OCI-M2 (cell line): ENCODE data around the gene USP47.

Source experiments
- DNase-seq: peaks from one replicate; lab custom pipeline; 2025; ENCODE audit not compliant: unreplicated experiment; lab: John Stamatoyannopoulos, UW

Gene USP47

DNA sequence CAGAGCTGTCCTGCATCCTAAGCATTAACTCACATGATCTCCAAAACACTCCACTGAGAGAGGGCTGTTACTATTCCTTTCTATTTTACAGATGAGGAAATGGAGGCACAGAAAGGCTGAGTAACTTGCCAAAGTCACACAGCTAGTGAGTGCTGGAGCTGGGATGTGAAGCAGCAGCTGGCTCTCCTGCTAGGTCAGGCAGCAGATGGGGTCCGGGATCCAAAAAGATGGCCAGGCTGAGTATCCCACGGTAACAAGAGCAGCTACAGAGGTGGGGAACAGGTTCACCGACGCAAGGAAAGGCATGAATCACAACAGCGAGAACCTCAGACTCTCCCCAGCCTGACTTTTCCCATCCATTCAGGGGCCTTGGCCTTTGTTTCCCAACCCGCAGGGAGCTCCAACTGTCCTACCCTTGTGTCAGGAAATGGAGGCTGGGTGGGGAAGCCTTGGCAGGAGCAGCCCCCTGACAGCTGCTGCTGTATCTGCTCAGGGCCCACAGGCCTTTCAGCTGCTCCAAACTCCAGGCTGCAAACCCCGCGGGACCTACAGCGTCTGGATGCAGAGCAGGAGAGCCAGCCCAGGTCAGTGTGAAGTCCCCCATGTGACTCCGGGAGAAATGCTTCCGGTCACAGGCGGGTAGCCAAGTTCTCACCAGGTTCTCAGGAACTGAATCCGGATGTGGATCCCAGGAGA is 137.2 kb downstream of the USP47 start:
- no peak for DNase-seq

DNA sequence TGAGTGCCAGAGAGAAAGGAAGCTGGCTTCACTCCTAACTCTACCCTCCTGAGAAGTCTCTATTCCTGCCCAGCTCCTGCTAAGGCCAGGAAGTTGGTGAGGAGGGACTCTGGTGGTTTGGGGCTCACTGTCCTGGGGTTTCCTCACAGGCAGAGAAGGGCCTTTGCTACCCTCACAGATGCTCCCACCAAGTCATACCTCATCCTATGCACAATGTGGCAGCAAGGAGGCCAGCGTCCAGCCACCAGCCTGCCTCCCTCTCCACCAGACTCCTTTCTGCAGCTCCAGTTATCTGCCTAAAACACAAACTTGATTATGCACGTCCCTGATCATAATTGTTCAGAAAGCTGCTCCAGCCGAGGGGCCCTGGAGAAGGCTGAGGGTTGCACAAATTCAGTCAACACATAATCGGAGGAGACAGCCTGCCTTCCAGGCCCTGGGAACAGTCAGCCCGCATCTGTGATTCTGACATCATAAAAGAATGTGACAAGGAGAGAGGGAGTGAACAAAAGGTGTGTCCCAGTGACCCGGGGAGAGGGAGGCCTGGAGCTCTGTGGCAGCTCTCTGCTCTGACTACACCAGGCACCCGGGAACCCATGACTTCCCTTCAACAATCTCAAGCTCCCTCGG is 137.8 kb downstream of the USP47 start:
- DNase-seq, result no peak

DNA sequence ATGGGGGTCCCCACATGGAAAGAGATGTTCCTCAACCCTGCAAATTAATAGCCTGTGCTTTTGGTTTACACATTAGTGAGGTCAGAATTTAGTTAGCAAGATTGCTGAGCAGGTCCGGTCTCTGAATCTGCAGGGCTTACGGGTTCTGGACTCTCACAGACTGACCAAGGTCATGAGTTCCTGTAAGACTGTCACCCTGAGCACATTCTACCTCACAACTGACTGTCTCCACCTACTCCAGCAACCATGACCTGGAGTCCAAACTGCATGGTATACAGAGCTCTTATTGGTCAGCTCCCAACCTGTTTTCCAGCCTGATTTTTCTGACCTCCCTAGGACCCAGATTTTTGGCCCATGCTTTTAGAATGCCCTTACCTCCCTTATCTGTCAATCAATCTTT is 138.4 kb downstream of the USP47 start:
- no peak for DNase-seq

DNA sequence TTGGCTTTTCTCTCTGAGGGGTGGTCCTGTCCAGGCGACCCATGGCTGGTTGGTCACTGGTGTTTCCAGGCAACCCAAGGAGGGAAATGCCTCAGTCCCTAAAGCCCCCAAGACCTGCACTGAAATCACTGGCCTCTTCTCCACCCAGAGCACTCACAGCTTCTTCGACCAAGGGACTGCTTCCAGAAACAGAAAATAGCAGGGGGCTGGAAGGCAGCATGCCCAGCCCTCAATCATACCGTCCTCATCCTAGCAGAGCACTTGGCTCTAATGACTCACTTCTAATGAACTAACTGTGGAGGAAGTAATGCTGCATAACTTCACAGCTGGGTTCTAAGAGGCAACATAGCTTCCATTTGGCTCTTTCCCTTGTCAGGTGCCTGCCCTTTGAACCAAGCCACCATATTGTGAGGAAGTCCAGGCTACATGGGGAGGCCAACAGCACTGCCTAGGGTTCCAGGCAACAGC is 139.1 kb downstream of the USP47 start:
- no peak for DNase-seq

DNA sequence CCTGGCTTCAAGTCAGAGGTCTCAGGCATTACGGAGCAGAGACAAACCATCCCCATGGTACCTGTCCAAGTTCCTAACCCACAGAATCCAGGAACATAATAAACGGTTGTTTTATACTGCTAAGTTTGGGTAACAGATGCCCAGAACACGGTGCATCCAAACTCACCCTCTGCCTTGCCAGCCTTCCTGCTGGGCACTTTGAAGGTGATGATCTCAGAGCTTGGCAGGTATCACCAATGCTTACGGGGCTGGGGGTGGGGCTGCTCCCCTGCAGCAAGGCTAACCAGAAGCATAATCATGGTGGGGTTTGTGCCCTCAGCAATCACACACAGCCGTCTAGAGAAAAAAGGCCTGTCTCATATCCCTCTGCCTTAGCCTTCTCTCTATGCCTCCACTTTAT is 139.6 kb downstream of the USP47 start:
- no peak for DNase-seq

DNA sequence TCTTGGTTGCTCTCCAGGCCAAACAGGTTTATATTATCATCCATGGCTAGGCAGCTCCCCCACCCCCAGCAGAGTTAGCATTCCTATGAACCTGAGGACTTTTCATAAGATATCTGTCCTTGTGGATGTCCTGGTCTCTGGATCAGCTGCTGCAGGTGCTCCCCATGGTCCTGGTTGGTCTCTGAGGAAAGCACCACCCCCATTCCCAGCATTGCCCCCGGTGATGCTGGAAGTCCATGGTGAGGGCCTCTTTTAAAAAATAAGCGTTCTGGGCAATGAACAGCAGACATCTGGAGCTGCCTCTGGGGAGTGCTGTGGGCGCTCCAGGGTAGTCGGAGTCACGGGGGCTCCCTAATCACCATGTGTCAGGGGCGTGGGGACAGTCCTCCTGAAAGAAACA is 140.1 kb downstream of the USP47 start:
- DNase-seq, result no peak

DNA sequence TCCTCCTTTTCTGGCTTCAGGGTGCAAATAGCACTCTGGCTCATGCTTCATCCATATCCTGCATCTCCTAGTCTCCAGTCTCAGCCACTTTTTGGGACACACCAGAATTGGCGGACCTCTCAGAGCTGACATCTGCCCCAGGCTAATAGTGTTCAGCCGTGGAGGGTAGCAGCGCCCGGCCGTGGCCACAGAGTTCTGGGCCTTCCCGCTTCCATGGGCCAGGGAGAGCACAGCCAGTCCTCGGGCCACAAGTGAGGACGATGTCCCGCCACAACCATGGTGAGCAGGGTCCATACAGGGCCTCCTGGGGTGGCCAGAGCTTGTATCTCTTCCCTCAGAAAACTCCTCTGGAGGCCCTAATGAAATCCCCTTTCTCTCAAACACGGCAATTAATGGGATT is 140.7 kb downstream of the USP47 start:
- DNase-seq, result no peak

DNA sequence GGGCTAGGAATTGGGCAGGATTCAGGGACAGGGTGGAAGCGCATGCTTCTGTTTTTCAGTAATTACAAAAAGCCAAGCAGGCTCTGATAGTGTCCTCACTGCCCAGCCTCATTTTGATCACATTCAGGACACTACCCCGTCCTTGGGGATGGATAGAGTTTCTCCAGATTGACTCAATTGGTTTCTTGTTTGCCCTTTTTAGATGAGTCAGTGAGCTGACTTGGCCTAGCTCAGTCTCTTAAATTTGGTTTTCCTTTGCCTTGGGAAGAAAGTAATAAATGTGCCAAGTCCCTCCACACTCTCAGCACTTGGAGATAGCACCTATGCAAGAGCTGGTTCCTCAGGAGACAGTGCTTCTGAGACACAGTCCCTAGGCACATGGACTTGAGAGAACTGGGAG is 141.2 kb downstream of the USP47 start:
- DNase-seq, result no peak

DNA sequence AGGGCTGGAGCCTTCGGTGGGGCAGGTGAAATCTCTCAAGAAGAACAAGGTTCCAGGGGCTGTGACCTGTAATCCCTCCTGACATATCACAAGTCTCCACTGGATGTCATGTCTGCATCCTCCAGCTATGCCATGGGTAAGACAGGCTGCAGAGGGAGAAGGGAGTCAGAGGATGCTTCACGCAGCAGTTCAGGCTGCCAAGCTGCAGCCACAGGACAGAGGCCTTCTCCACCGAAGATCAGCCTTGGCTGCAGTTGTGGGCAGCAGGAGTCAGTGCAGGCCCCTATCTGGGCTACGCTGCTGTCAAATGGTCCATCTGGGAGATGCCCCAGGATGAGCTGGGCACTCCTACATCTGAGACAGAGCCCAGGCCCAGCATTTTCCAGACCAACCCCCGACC is 141.7 kb downstream of the USP47 start:
- no peak for DNase-seq

DNA sequence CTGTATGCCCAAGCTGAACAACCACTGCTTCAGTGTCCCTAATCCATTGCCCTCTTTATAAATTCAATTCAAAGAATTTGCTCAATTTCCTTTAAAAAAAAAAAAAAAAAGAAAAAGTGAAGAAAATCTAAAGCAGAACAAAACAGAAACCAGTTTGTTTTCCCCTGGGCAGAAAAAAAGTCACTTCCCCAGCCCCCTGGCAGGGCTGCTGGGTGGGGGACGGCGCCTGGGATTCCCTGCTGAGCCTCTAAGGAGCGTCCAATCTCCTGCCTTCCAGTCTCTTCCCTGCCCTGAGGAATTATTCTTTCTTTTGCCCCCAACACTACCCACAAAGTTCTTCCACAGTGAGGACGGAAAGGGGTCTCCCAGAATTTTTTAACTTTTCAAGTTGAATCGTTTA is 142.8 kb downstream of the USP47 start:
- DNase-seq, result no peak

DNA sequence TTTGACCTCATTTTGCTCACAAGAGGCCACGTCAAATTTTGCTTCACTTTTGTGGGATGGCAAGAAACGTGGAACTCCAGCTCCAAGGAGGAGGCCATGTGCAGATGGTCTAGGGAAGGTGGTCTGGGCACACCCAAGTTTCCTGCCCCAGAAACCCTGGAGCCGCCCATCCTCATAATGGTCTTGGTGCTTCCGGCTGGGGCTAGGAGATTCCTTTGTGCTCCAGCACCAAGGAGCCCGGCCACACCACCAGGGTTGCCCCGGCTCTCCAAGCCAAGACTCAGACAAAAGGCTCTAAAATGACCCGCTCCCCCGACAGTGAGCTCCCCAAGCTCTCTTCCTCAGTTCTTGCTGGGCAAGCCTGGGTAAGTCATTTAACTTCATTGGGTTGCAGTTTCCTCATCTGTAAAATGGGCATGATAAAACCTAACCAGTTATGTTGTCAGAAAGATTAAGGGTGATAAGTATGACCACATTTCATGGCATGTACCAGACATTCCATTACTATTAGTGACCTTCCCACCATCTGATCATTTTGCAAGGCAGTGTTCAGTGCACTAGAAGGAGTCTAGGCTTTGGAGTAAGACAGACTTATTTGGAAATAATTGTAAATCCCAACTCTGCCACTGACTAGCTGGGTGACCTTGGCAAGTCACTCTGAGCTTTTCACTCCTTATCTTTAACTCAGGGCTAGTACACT is 143.4 kb downstream of the USP47 start:
- DNase-seq, result no peak

DNA sequence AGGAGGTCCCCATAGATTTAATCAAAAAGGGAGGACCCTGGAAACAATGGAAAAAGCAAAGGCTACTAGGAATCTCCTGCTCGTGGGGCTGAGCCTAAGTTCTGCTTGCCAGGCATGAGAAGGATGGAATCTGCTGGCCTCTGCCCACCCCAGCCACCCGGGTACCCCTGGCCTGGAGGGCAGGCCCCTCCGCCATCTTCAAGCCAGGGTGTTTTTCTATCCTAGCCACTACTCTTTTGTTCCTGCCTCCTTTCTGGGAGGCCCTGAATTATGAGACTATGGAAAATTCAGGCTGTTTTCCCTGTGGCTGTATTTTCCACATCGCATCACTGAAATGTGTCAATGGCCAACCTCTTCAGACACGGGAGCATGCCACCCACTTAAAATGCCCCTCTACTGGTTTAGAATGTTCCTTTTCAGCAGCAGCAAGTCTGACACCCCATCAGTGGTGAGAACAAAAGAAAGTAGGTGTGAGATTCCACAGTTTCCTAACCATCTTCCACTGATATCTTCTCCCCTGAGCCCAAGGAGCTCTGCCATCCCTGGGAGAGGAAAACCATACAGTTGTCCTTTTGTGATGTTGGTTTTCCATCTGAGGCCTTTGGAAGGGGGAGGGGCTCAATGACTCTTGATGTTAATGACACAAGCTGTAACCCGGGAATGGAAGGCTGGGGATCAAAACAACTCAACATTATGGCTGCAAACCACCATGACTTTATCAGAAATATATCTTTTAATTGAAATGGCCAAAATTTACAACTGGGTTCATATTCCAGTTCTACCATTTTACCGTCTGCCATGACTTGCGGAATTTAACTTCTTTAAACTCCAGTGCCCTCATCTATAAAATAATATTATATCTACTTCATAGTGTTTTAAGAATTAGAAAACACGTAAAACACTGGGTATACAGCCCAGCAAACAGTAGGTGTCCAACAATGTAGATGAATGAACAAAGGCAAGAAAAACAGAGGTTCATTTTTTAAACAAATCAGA is 144.5 kb downstream of the USP47 start:
- no peak for DNase-seq

DNA sequence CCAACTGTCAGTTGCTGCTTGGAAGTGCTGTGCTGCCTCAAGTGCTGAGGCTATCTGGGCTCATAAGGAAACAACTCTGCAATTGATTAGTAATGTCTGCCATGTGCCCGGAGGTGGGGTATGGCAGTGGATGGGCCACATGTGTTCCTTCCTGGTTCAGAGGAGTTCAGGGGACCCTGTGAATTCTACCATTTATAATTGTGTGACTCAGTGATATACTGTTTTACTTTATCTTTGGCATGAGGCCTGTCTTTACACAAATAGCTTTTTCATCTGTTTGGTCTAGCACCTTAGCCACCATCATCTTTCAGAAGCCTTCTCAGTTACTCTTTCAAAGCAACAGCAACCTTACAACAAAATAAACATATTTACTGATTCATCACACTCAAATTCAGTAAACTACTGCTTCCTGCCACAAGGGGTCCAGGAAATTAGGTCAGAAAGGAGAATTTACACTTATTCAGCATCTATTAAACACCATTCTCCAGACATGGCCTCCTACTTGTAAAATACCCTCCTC is 145.8 kb downstream of the USP47 start:
- no peak for DNase-seq

DNA sequence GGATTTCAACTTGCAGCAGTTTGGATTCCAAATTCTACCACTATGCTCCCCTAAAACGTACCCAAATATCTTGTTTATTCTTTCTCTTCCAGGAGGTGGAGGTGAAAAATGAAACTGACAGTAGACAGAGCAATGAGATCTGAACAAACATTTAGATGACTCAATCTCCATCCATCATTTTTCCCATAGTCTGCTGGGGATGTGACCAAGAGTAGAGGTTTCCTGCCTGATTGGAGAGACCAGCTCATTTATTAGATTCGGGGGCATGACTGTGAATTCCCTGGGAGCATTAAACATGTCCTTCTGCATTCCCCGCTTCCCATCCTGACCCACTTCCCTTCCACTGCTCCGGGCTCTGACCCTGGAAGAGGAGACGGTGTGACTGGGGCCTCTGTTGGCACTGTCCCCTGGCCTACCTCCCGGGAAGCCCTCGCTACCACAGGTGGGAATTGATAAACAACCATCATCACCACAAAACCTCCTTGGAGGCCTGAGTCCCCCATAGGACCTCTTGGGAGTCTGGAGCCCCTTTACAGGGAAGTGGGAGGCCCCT is 146.4 kb downstream of the USP47 start:
- no peak for DNase-seq

DNA sequence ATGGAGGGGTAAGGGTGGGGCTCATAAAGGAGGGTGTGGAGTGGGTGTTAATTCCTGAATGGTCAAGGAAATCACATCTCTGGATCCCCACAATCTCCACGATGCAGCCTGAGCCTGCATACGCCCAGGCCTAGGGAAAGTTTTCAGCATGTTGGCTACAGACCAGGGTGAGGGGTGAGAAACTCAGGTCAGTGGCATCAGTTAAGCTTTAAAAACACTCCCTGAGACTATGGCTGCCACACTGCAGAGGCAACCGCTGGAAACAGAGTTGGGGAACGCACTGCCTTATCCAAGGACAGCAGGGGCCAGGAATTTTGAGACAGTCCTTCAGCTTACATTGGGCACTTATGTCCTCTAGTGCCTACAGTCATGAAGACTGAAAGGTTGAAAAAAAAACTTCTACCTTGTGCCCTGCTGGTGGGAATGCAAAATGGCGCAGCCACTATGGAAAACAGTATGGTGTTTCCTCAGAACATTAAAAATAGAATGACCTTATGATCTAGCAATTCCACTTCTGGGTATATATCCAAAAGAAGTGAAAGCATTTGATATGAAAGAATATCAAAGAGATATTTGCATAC is 147.0 kb downstream of the USP47 start:
- DNase-seq, result no peak

DNA sequence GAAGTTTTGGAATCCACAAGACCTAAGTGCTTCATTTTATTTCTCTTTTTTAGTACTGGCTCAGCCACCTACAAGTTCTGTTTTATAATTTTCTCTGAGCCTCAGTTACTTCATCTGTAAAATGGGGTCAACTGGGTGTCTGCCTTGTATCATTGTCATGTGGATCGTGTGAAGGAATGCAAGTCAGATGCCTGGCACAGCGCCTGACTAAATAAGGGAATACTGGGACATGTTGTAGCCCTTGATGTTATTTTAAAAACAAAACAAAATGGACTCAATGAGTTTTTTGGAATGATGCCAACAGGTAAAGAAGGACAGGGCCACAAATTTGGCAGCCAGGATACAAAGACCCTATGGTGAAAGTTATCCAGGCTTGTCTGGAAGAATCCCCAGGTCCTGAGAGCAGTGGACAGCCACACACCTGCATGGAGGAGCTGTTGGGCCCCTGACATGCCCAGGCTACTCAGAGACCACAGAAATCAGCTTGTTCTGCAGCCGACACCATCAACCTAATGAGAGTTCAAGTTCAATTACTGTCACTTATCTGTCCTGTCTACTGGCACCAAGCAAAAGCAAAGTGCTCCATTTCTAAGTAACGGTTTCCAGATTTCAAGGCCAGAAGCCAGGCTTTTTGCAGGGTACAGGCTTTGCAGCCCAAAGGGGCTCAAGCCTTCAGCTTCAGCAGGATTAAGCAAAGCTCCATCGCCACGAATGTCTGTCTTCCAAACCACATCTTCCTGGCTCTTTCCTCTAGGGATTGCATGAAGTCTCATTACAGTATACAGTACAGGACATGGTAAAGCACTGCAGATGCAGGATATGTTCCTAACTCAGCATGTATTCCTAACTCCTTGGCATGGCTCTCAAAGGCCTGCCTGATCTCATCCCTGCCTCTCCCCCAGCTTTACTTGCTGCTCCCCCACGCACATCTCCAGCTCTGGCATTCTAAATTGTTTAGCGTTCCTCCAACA is 148.3 kb downstream of the USP47 start:
- DNase-seq, result no peak

DNA sequence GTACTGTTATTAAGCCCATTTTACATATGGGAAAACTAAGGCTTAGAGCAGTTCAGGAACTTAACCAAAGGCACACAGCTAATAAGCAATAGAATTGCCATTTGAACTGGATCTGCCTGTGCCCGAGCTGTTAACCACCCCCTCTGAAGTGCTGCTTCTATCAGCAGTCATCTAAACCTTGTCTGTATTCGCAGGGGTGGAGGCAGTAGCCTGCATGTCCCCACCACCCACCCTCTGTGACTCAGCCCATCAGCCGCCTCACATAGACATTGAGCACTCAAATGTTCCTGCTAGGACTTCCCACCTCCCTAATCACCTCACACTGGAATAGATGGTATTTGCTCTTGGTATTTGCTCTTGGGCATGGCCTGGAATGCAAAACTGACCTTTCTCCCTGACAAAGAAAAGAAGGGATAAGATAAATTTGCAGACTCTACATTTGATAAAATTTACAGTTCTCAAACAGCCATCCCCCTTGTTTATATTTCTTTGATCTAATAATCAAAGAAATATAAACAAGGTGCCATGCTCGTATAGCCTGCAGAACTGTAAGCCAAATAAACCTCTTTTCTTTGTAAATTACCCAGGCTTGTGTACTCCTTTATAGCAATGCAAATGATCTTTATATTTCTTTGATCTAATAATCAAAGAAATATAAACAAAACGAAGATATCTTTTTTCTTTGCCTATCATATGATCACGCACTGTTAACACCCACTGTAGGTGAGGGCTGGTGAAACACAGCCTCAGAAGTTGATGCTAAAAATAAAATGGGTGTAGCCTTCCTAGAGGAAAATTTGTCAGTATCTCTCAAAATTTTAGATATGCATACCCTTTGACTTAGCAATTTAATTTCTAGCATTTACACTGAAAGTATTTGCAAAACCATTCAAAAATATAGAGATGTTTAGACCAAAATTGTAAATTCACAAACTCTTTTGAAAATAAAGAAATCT is 150.8 kb downstream of the USP47 start:
- DNase-seq, result no peak

DNA sequence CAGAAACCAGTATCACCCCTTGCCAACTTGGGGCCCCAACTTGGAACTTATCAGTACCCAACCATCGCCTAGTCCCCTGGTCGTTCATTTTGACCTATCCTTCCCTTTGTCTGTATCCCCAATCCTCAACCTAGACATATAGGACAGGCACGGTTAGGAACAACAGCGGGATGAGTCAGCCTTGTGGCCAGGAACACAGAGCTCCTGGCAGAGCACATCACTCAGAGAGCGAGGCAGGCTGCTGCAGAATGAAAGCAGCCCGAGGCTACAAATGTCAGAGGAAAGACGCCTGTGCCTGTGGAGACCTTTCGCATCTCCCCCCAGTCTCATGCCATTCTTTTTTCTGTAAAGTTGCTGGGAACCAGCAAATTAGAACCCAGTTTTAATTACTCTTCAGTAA is 152.1 kb downstream of the USP47 start:
- DNase-seq, result no peak
